HG03066 (cell line): ENCODE data around the gene COMMD4.
"Not testable (repeated sequence)": the region's sequence is repeated elsewhere in the genome, so short reads cannot be mapped to it uniquely, and the experiment has no call there.

ENCODE experiments used
- ATAC-seq: cut with Tn5 transposase; IDR thresholded peaks from one replicate; pipeline ENCODE4 v1.9.1; 2021; ENCODE audit warnings: low read depth; ENCODE audit not compliant: unreplicated experiment

The COMMD4 gene

GRCh38 chr15:75335705-75336355 lies at the start of gene COMMD4:
COMMD4 (plus strand) TSS chr15:75336063; CDS start chr15:75336090, 27 bp downstream.
- no peak for ATAC-seq

GRCh38 chr15:75293660-75294059 lies 42.2 kb upstream of the COMMD4 start:
- ATAC-seq: not testable (repeated sequence)

GRCh38 chr15:75298541-75299310 lies 37.1 kb upstream of the COMMD4 start:
- ATAC-seq: not testable (repeated sequence)

- not testable (repeated sequence) for ATAC-seq
Measured at GRCh38 chr15:75299311-75299688, 36.6 kb upstream of the COMMD4 start.

- ATAC-seq: not testable (repeated sequence)
Measured at GRCh38 chr15:75300026-75300425, 35.8 kb upstream of the COMMD4 start.

- ATAC-seq: no peak
Measured at GRCh38 chr15:75302318-75302717, 33.5 kb upstream of the COMMD4 start.

GRCh38 chr15:75302753-75303152 lies 33.1 kb upstream of the COMMD4 start:
- ATAC-seq: not testable (repeated sequence)

- no peak for ATAC-seq
Measured at GRCh38 chr15:75306188-75306587, 29.7 kb upstream of the COMMD4 start.

GRCh38 chr15:75307778-75308390 lies 28.0 kb upstream of the COMMD4 start:
- ATAC-seq: no peak

GRCh38 chr15:75309711-75310110 lies 26.2 kb upstream of the COMMD4 start:
- no peak for ATAC-seq

- ATAC-seq: not testable (repeated sequence)
Measured at GRCh38 chr15:75312548-75312947, 23.3 kb upstream of the COMMD4 start.

GRCh38 chr15:75313116-75313845 lies 22.6 kb upstream of the COMMD4 start:
- ATAC-seq: no peak

- no peak for ATAC-seq
Measured at GRCh38 chr15:75314552-75315290, 21.1 kb upstream of the COMMD4 start.

- ATAC-seq: not testable (repeated sequence)
Measured at GRCh38 chr15:75319231-75319897, 16.5 kb upstream of the COMMD4 start.

GRCh38 chr15:75321711-75322110 lies 14.2 kb upstream of the COMMD4 start:
- no peak for ATAC-seq

- no peak for ATAC-seq
Measured at GRCh38 chr15:75325922-75326321, 9.9 kb upstream of the COMMD4 start.

GRCh38 chr15:75327005-75327404 lies 8.9 kb upstream of the COMMD4 start:
- no peak for ATAC-seq

- ATAC-seq: no peak
Measured at GRCh38 chr15:75327491-75327890, 8.4 kb upstream of the COMMD4 start.

GRCh38 chr15:75328493-75329314 lies 7.2 kb upstream of the COMMD4 start:
- no peak for ATAC-seq
